SH-SY5Y (cell line): Measurements from ENCODE around the gene CPA5.

Experiments
- GATA2 ChIP-seq: IDR thresholded peaks from 2 replicates; pipeline ENCODE4 v1.6.1; 2011; ENCODE audit warnings: mild to moderate bottlenecking, low read depth, low read length
- GATA3 ChIP-seq: IDR thresholded peaks from 2 replicates; pipeline ENCODE4 v1.6.1; 2011; ENCODE audit warnings: low read depth, mild to moderate bottlenecking, low read length, moderate library complexity

GRCh38 chr7:130364451-130364850, 19.8 kb downstream of the CPA5 start:
- TF ChIP-seq GATA2 (no peak), GATA3 (no peak)
